Tibial nerve (tissue), 4 donors: ENCODE measurements around the gene GGCT. TPM values are rescaled to one million over a fixed set of nuclear protein-coding genes. Genes with fewer than 3 reads are reported as not detected.

ENCODE experiments used
- DNase-seq, 2 donors: peaks; one replicate each; pipeline ENCODE4 v3.0.0-alpha.2; 2019; ENCODE audit warnings: low spot score in 2 of 2
- H3K27ac ChIP-seq, 4 donors: fragments of 200-600 bp; sonication (generic) in 3 of 4; one replicate each; pipeline ENCODE4 v1.5.1; 2017 to 2019; ENCODE audit warnings: mild to moderate bottlenecking in 1 of 4
- H3K27me3 ChIP-seq, 2 donors: fragments of 200-600 bp; sonication (generic) in 1 of 2; one replicate each; pipeline versions ENCODE4 v1.5.1 to v1.6.0; 2017 to 2019
- H3K36me3 ChIP-seq, 3 donors: fragments of 200-600 bp; sonication (generic); one replicate each; pipeline ENCODE4 v1.5.1; 2018 to 2019
- H3K4me1 ChIP-seq, 4 donors: fragments of 200-600 bp; sonication (generic) in 3 of 4; one replicate each; pipeline ENCODE4 v1.5.1; 2017 to 2019
- H3K4me3 ChIP-seq, 4 donors: fragments of 200-600 bp; sonication (generic) in 3 of 4; one replicate each; pipeline ENCODE4 v1.5.1; 2017 to 2019; ENCODE audit warnings: mild to moderate bottlenecking in 1 of 4, moderate library complexity in 1 of 4
- H3K9me3 ChIP-seq, 4 donors: fragments of 200-600 bp; sonication (generic) in 3 of 4; one replicate each; pipeline ENCODE4 v1.5.1; 2017 to 2019
- CTCF ChIP-seq, 5 experiments: fragments of 200-600 bp in 3 of 5; fragments of 450-650 bp in 2 of 5; sonication (generic) in 3 of 5; IDR thresholded peaks; one replicate each; pipeline ENCODE4 v1.5.1; 2016 to 2019; ENCODE audit warnings: antibody characterized with exemption in 5 of 5, mild to moderate bottlenecking in 3 of 5, moderate library complexity in 2 of 5
- EP300 ChIP-seq, 2 donors: sonication (generic); formaldehyde crosslinking; IDR thresholded peaks; one replicate each; pipeline ENCODE4 v1.6.1; 2017; ENCODE audit warnings: antibody characterized with exemption in 2 of 2, mild to moderate bottlenecking in 1 of 2
- POLR2A ChIP-seq, 2 donors: fragments of 450-650 bp; IDR thresholded peaks; one replicate each; pipeline ENCODE4 v1.6.1; 2017; ENCODE audit warnings: antibody characterized with exemption in 2 of 2, mild to moderate bottlenecking in 2 of 2, moderate library complexity in 2 of 2
- WGBS, 2 donors: methylation state at CpG; one replicate each; pipeline ENCODE4 v1.1.5; 2018; 5-methylcytosine and 5-hydroxymethylcytosine counted together
- total RNA-seq, 4 donors: library from RNA; depleted of rRNA; stranded (reverse); fragments of >200 nt; gene quantifications; one replicate each; pipeline ENCODE4 v1.1.0, GENCODE V29; 2016

The GGCT gene
- total RNA-seq, 4 donors from 2014 or later = 12.2 to 39.6 (median 29.6) TPM

GRCh38 chr7:30549931-30550493 is 45.4 kb upstream of the GGCT start:
- H3K27me3 ChIP-seq = no peaks in the 10 kb centered on the region
- peak overlapping the region in 2 of 4 donors; percentile 73 for H3K27ac ChIP-seq
- peaks cover 0 to 28% (median 7%) of the 10 kb centered on the region in 4 donors for H3K4me1 ChIP-seq
- TF ChIP-seq POLR2A (IDR thresholded peaks at IDR 0.05) = no peak
- TF ChIP-seq CTCF (IDR thresholded peaks at IDR 0.05) = no peak
- TF ChIP-seq EP300 (IDR thresholded peaks at IDR 0.05) = no peak
- H3K36me3 ChIP-seq = peaks cover 0 to 29% (median 0%) of the 10 kb centered on the region in 3 donors
- no peak overlapping the region for H3K4me3 ChIP-seq
- whole genome bisulfite sequencing, 2 donors = 65 to 78% methylated on average over 7 of the region's 7 CpGs
- no peaks in the 10 kb centered on the region for H3K9me3 ChIP-seq
- DNase-seq = no peak

GRCh38 chr7:30548845-30549244 is 44.2 kb upstream of the GGCT start:
- Histone ChIP-seq H3K36me3 (peaks cover 0 to 20% (median 0%) of the 10 kb centered on the region in 3 donors), H3K4me3 (no peak overlapping the region), H3K4me1 (peaks cover 0 to 28% (median 7%) of the 10 kb centered on the region in 4 donors), H3K27me3 (no peaks in the 10 kb centered on the region), H3K9me3 (no peaks in the 10 kb centered on the region), H3K27ac (peak overlapping the region in 3 of 4 donors; percentile 46 to 73 (median 73))
- DNase-seq = peak; percentile 75 to 81
- WGBS, 2 donors = 9 to 17% methylated on average over 6 of the region's 6 CpGs
- TF ChIP-seq CTCF (IDR thresholded peaks at IDR 0.05) (peak; percentile 71 to 89 (median 79)), POLR2A (IDR thresholded peaks at IDR 0.05) (no peak), EP300 (IDR thresholded peaks at IDR 0.05) (peak in 1 of 2 donors; percentile 45)

- Histone ChIP-seq H3K9me3 (no peaks in the 10 kb centered on the region), H3K4me3 (no peak overlapping the region), H3K27ac (no peak overlapping the region), H3K36me3 (peaks cover 0 to 26% (median 0%) of the 10 kb centered on the region in 3 donors), H3K4me1 (peaks cover 0 to 28% (median 7%) of the 10 kb centered on the region in 4 donors), H3K27me3 (no peaks in the 10 kb centered on the region)
- DNase-seq = no peak
- no peak for TF ChIP-seq EP300 (IDR thresholded peaks at IDR 0.05)
- no peak for TF ChIP-seq POLR2A (IDR thresholded peaks at IDR 0.05)
- TF ChIP-seq CTCF (IDR thresholded peaks at IDR 0.05) = no peak
- 95 to 98% methylated on average over 4 of the region's 4 CpGs for WGBS, 2 donors
Observed at GRCh38 chr7:30546596-30546995, 42.0 kb upstream of the GGCT start.

DNA sequence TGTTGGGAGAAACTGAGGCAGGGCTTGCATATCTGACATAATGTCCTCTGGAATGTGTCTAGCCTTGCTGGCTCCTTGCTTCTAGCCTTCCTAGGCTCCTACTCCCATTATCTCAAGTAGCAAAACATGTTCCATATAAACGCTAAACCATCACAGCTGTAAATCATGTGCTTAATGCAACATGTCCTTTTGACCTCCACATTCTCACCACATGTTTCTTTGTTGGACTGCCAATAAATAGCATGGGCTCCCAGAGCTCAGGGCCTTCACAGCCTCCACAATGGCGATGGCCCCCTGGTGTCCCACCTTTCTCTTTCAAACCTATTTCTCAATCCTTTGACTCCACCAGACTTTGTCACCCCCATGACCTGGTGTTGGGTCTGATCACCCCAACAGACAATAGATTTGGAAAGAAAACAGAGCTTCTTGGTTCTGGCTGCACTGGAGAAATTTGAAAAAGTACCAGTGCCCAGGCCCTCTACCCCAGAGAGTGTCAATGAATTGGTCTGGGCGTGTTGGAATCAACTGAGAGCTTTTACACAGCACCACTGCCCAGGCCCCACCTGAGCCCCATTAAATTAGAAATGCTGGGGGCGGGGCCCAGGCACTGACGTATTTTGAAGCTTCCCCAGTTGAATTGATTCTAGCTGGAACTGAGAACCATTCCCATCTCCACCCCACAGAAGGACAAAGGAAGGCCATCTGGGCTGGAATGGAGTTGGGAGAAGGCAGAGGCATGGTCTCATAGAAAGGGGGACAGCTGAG is 41.3 kb upstream of the GGCT start:
- no peak overlapping the region for H3K4me3 ChIP-seq
- H3K27me3 ChIP-seq = no peaks in the 10 kb centered on the region
- no peak for TF ChIP-seq CTCF (IDR thresholded peaks at IDR 0.05)
- TF ChIP-seq POLR2A (IDR thresholded peaks at IDR 0.05) = no peak
- TF ChIP-seq EP300 (IDR thresholded peaks at IDR 0.05) = no peak
- H3K9me3 ChIP-seq = no peaks in the 10 kb centered on the region
- H3K4me1 ChIP-seq = peaks cover 0 to 23% (median 7%) of the 10 kb centered on the region in 4 donors
- DNase-seq = no peak
- peaks cover 0 to 26% (median 0%) of the 10 kb centered on the region in 3 donors for H3K36me3 ChIP-seq
- H3K27ac ChIP-seq = no peak overlapping the region
- WGBS, 2 donors = 61 to 67% methylated on average over 5 of the region's 5 CpGs
